PC-9 (cell line): Measurements from ENCODE around the gene PDE11A.

Source experiments
- CTCF ChIP-seq: fragments of 200-600 bp; sonication (generic); conservative IDR thresholded peaks from 2 replicates; pipeline ENCODE4 v1.6.1; 2017; ENCODE audit warnings: mixed run types, antibody characterized with exemption, mild to moderate bottlenecking, moderate library complexity
- EZH2 ChIP-seq: fragments of 200-600 bp; sonication (generic); IDR thresholded peaks from 2 replicates; pipeline ENCODE4 v1.8.0; 2017; ENCODE audit warnings: antibody characterized with exemption, low read depth

GRCh38 chr2:178069551-178069950 is 3.0 kb downstream of the PDE11A start:
- TF ChIP-seq CTCF (no peak), EZH2 (no peak)
